ENCODE data around the gene AJAP1. TPM values are rescaled to one million over a fixed set of nuclear protein-coding genes. Genes with fewer than 3 reads are reported as not detected.

Gene AJAP1
- total and polyA plus RNA-seq, 2 experiments from 2014 or later = not detected

DNA sequence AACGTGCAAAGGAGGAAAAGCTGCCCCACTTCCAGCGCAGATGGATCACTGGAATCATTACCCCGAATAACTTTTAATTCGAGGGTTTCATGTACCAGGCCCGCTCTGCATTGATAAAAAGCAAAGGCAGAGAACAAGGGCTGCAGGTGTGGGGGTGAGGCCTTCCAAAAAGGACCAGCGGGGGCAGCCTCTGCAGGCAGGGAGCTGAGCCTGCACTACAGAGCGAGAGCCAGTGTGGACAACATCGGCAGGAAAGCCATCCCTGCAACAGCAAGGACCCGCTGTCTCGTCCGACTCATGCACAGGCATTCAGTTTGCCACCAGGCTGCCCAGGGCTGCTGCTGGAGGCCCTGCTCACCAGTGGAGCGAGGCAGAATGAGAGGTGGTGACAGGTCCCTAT lies 27.1 kb upstream of the AJAP1 start:
- no peaks in the 10 kb centered on the region; the same call in 2 of the 3 replicates for H3K9me3 Mint-ChIP-seq
- H3K27me3 ChIP-seq (ENCODE audit: insufficient read depth) = no peaks in the 10 kb centered on the region
- H3F3A ChIP-seq (replicated peaks; ENCODE audit: low read depth) = no peaks in the 10 kb centered on the region
- H4K20me1 ChIP-seq (replicated peaks; ENCODE audit: insufficient read depth) = no peaks in the 10 kb centered on the region
- H3K4me1 Mint-ChIP-seq = no peaks in the 10 kb centered on the region; the same call in 2 of the 3 replicates
- no peak overlapping the region for H3K27ac Mint-ChIP-seq
- no peak overlapping the region for H3K4me3 ChIP-seq
- ATAC-seq (peak; percentile 90), DNase-seq (ENCODE audit: low spot score) (no peak)
- no peaks in the 10 kb centered on the region for H3K36me3 Mint-ChIP-seq (ENCODE audit: low read depth)
- no peak overlapping the region for H3K27ac ChIP-seq (ENCODE audit: low read depth)
- H3K4me1 ChIP-seq (ENCODE audit: insufficient read depth) = no peaks in the 10 kb centered on the region
- H3K79me2 ChIP-seq (replicated peaks; ENCODE audit: insufficient read depth) = no peaks in the 10 kb centered on the region
- H3K4me2 ChIP-seq = no peak overlapping the region
- H3K27me3 Mint-ChIP-seq (ENCODE audit: insufficient read depth, low read depth, poor library complexity) = peaks cover 4% of the 10 kb centered on the region
- no peaks in the 10 kb centered on the region for H3K9me2 ChIP-seq (ENCODE audit: insufficient read depth)
- H3K4me3 Mint-ChIP-seq = no peak overlapping the region
- TF ChIP-seq, protein P1, sequence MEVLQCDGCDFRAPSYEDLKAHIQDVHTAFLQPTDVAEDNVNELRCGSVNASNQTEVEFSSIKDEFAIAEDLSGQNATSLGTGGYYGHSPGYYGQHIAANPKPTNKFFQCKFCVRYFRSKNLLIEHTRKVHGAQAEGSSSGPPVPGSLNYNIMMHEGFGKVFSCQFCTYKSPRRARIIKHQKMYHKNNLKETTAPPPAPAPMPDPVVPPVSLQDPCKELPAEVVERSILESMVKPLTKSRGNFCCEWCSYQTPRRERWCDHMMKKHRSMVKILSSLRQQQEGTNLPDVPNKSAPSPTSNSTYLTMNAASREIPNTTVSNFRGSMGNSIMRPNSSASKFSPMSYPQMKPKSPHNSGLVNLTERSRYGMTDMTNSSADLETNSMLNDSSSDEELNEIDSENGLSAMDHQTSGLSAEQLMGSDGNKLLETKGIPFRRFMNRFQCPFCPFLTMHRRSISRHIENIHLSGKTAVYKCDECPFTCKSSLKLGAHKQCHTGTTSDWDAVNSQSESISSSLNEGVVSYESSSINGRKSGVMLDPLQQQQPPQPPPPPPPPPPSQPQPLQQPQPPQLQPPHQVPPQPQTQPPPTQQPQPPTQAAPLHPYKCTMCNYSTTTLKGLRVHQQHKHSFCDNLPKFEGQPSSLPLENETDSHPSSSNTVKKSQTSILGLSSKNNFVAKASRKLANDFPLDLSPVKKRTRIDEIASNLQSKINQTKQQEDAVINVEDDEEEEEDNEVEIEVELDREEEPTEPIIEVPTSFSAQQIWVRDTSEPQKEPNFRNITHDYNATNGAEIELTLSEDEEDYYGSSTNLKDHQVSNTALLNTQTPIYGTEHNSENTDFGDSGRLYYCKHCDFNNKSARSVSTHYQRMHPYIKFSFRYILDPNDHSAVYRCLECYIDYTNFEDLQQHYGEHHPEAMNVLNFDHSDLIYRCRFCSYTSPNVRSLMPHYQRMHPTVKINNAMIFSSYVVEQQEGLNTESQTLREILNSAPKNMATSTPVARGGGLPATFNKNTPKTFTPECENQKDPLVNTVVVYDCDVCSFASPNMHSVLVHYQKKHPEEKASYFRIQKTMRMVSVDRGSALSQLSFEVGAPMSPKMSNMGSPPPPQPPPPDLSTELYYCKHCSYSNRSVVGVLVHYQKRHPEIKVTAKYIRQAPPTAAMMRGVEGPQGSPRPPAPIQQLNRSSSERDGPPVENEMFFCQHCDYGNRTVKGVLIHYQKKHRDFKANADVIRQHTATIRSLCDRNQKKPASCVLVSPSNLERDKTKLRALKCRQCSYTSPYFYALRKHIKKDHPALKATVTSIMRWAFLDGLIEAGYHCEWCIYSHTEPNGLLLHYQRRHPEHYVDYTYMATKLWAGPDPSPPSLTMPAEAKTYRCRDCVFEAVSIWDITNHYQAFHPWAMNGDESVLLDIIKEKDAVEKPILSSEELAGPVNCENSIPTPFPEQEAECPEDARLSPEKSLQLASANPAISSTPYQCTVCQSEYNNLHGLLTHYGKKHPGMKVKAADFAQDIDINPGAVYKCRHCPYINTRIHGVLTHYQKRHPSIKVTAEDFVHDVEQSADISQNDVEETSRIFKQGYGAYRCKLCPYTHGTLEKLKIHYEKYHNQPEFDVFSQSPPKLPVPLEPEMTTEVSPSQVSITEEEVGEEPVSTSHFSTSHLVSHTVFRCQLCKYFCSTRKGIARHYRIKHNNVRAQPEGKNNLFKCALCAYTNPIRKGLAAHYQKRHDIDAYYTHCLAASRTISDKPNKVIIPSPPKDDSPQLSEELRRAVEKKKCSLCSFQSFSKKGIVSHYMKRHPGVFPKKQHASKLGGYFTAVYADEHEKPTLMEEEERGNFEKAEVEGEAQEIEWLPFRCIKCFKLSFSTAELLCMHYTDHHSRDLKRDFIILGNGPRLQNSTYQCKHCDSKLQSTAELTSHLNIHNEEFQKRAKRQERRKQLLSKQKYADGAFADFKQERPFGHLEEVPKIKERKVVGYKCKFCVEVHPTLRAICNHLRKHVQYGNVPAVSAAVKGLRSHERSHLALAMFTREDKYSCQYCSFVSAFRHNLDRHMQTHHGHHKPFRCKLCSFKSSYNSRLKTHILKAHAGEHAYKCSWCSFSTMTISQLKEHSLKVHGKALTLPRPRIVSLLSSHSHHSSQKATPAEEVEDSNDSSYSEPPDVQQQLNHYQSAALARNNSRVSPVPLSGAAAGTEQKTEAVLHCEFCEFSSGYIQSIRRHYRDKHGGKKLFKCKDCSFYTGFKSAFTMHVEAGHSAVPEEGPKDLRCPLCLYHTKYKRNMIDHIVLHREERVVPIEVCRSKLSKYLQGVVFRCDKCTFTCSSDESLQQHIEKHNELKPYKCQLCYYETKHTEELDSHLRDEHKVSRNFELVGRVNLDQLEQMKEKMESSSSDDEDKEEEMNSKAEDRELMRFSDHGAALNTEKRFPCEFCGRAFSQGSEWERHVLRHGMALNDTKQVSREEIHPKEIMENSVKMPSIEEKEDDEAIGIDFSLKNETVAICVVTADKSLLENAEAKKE (CRISPR knock-in tag; IDR thresholded peaks at IDR 0.05) = no peak
- no peak for TF ChIP-seq NANOG (IDR thresholded peaks at IDR 0.05; ENCODE audit: borderline replicate concordance)
- H2AFZ ChIP-seq = no peak overlapping the region
- H3K36me3 ChIP-seq (ENCODE audit: insufficient read depth) = no peaks in the 10 kb centered on the region; the same call in 1 of the 2 replicates

DNA sequence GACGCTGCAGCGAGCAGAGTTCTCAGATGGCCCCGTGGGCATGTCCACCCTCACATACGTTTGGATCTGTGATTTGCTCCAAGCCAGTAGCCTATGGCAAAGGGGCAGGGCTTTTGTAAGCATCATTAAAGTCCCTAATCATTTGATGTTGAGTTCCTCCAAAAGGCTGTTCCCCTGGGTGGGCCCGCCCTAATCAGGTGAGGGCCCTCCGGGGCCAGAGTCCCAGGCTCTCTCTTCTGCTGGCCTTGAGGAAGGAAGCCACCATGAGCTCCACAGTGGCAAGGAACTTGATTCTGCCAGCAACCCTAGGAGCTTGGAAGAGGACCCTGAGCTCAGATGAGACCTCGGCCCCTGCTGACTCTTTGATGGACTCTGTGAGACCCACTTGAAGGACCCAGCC lies 25.4 kb upstream of the AJAP1 start:
- ATAC-seq (no peak), DNase-seq (ENCODE audit: low spot score) (no peak)
- Histone ChIP-seq H3K4me1 (ENCODE audit: insufficient read depth) (no peaks in the 10 kb centered on the region), H3K4me3 (no peak overlapping the region), H3F3A (replicated peaks; ENCODE audit: low read depth) (no peaks in the 10 kb centered on the region), H4K20me1 (replicated peaks; ENCODE audit: insufficient read depth) (no peaks in the 10 kb centered on the region), H3K9me2 (ENCODE audit: insufficient read depth) (no peaks in the 10 kb centered on the region), H3K27ac (ENCODE audit: low read depth) (no peak overlapping the region), H3K27me3 (ENCODE audit: insufficient read depth) (no peaks in the 10 kb centered on the region), H2AFZ (no peak overlapping the region), H3K79me2 (replicated peaks; ENCODE audit: insufficient read depth) (no peaks in the 10 kb centered on the region), H3K4me2 (no peak overlapping the region), H3K36me3 (ENCODE audit: insufficient read depth) (no peaks in the 10 kb centered on the region; the same call in 1 of the 2 replicates)
- H3K27me3 Mint-ChIP-seq (ENCODE audit: insufficient read depth, low read depth, poor library complexity) = peaks cover 8% of the 10 kb centered on the region
- no peaks in the 10 kb centered on the region; the same call in 2 of the 3 replicates for H3K4me1 Mint-ChIP-seq
- TF ChIP-seq ZNF114 (CRISPR knock-in tag; IDR thresholded peaks at IDR 0.05) (no peak), STAT1 (IDR thresholded peaks at IDR 0.05; ENCODE audit: unreplicated experiment) (no peak)
- H3K36me3 Mint-ChIP-seq (ENCODE audit: low read depth) = no peaks in the 10 kb centered on the region
- H3K27ac Mint-ChIP-seq = no peak overlapping the region
- H3K4me3 Mint-ChIP-seq = no peak overlapping the region
- H3K9me3 Mint-ChIP-seq = no peaks in the 10 kb centered on the region; the same call in 2 of the 3 replicates

Measured in GM23338 (cell line).